GM19397 (cell line): ENCODE measurements around the gene PDCD10.

Experiments used
- ATAC-seq: cut with Tn5 transposase; IDR thresholded peaks from one replicate; pipeline ENCODE4 v1.9.1; 2021; ENCODE audit warnings: mild to moderate bottlenecking, moderate library complexity; ENCODE audit not compliant: unreplicated experiment

The PDCD10 gene

DNA sequence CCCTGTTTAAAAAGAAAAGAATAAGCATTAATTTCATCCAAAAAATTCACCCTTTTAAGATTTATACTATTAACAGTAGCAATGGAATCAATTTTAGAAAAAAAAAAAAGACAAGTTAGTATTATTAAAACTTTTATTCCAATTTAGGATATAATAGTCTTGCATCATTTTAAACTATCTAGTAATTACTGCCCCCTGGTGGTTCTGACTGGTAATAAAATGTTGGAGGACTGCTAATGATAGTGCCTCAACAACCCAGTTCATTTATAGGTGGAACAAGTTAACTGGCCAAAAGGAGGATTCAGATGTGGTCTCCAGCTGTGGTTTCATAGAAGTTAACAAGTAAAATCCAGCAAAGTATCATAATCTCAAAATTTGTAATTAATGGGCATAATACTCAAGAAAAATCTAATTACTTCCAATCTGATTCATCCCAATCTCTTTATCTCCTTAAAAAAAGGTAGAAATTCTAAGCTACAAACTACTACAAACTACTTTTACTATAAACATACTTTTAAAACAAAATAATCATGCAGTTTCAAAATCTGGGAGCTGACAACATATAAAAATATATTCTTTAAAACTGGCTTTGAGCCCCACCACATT, 50.2 kb downstream of the PDCD10 start:
- no peak for ATAC-seq

DNA sequence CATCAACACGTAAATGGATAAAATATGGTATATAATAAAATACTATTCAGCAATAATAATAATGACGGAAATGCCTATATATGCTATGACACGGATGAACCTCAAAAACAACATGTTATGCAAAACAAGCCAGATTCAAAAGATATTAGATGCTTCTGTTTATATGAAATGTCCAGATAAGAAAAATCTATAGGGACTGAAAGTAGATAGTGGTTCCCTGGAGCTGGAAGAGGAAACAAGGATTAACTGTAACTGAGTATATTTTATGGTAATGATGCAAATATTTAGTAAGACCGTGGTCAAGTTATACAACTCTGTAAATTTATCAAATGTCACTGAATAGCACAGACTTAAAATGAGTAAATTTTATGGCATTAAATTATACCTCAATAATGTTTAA, 55.2 kb downstream of the PDCD10 start:
- no peak for ATAC-seq

DNA sequence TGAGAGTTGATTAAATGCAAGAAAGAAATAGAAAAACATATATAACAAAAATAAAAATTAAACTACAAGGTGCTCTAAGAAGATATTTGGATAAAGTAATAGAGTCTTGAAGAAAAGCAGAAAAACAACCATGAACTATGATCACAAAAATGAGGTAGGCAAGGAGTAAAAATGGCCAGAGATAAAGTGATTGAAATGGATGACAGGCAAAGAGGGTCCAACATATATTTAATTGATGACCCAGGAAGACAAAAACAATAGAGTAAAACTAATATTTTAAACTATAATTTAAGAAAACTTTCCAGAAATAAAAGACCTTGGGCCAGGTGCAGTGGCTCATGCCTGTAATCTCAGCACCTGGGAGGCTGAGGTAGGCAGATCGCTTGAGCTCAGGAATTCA, 58.8 kb downstream of the PDCD10 start:
- ATAC-seq: no peak

DNA sequence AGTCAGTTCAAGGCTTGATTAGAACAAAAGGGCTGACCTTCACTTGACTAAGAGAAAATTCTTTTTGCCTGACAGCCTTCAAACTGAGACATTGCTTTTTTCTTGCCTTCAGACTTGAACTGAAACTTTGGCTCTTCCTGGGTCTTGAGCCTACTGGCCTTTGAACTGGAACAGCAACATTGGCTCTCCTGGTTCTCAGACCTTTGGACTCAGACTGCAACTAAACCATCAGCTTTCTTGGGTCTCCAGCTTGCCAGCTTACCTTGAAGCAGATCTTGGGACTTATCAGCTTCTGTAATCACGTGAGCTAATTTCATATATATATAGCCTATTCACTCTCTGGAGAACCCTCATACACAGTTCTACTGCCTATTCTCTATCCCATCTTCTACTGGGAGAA, 61.5 kb downstream of the PDCD10 start:
- no peak for ATAC-seq

DNA sequence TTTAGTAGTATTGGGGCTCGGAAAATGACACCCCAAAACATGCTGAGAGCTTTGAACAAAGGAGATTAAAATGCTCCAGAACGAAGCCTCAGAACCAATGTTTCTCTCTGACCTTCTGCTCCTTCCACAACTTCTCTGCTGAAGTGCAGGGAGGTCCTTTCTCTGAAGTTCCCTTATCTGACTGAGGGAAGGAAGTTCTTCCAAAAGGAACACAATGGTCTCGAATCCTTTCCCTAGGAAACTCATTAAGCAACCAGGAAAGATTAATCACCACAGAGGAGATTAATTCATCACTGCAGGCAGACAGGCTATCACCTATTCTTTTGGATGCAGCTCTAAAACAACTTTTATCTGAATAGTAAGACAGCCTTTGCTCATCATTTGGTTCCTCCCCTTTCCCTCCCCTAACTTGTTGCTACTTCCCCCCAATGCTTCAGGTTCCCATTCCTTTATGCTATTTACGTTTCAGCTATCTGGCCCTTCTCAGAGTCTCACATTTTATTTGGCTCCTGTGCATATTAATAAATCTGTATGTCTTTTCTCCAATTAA, 62.7 kb downstream of the PDCD10 start:
- ATAC-seq: no peak

DNA sequence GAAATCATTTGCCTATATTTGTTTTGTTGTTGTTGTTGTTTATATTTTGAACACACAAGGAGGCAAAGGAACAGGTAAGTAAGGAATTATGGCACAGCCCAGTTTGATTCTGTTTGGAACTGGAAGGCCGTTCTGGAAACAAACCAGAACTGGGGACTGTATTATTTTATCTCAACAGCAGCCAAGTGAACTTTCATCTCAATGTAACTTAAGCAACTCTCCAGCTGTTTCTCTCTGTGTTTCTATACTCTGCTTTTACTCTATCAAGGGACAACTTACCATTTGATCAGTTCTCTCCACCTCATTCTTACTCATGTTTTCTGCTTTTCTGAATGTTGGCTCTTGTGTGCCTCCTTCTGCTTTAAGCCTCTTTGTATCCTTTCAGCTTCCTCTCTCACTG, 65.0 kb downstream of the PDCD10 start:
- no peak for ATAC-seq

DNA sequence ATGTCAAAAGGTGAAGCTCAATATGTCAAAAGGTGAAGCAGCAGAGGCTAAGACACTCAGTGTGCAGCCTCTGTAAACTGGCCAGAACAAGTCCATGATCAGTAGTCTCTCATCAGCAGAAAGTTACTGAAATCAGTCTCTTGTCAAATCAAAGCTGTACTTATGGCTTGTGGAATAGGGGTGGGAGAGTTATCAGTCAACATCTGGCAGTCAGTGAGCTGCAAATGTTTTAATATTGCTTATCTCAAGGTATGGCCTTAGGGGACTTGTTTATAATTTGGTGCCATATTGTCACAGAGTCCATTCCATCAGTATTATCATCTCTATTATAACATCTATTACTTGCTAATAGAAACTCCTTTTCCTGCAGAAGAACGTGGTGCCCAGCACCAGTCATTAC, 66.0 kb downstream of the PDCD10 start:
- ATAC-seq: no peak

DNA sequence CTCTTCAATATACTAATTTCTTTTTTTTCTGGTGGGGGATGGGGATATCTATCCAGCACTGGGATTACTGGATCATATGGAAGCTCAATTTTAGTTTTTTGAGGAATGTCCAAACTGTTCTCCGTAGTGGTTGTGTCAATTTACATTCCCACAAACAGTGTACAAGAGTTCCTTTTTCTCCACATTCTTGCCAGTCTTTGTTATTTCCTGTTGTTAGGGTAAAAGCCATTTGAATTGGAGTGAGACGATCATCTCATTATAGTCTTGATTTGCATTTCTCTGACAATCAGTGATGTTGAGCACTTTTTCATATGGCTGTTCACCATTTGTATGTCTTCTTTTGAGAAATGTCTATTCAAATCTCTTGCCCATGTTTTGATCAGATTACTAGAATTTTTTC, 68.1 kb downstream of the PDCD10 start:
- no peak for ATAC-seq

DNA sequence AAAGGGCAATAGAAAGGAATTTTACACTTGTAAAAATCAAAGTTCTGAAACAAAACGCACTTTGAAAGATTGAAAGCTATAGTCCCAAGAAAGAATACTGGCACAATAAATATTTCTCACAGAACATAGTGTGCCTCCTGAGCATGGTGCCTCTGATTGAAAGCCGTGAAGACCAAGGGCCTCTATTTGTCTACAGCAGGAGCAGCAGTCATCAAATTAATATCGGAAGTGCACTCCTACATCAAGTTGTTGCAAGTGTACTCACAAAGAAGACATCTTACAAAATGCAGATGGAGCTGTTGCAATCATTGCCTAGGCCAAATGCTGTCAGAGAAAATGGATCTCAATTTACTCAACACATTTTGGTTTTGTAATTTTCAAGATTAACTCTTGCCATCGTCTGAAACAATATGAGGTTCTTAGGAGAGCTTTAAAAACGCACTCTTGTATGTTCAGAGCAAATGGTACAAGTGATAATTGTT, 71.7 kb downstream of the PDCD10 start:
- no peak for ATAC-seq

DNA sequence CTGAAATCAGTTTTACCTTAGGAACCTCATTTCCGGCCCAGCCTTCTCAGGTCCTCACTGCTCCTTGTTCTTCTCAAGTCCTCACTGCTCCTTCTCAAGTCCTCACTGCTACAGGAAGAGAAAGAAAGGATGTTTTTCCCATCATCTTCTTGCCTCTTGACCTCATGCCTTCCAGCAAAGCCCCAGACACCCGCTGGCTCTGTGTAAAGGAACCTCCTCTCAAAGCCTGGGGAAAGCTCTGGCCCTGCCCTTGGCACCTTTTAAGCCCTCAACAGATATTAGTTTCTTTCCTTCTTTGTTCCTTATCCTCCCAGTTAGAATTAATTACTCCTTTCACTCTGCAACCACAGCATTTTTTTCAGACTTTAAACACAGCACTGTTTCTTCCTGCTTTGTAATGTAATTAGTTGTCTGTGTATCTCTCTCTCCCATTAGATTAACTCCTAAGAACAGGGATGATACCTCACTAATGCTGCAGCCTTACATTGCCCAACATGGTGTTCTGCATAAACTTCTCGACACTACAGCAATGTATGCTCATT, 76.9 kb downstream of the PDCD10 start:
- no peak for ATAC-seq

DNA sequence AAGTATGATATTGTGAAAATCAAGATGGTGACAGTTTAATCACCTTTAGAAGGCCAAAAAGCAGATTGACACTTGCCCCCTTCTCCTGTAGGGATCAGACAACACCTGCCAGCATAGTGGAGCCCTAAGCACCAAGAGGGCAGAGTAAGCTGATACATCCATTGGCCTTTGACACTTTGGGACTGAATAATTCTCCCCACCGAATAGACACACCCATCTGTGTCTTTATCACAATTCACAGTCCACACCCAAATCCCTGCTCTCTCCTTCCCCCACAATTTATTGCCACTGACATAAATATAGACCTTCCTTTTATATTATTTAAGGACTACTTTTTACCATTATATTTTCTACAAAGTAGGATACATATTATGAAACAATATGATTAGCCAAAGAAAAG, 77.9 kb downstream of the PDCD10 start:
- ATAC-seq: no peak

DNA sequence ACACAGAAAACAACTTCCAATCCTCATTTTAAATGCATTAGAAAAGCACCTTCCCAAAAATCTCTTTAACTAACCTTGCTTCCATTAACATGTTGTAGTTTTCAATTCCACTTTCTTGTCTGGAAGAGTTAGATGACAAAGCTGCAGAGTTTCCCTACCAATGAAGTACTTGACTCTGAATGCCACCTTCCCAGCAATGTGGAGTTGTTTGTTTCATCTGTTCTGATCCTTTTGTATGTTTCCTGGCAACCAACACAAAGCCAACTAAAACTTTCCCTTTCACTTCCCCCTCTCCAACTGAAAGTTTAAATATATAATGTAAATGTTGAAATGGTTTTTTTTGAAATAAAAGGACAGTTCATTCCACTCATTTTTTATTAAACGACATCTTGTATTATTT, 80.9 kb downstream of the PDCD10 start, which contains the start of gene WDR49:
Gene WDR49 (minus strand): TSS at position 183 of the 400 bp plus-strand sequence. CDS start 517 bp downstream, outside the sequence.
- ATAC-seq: no peak

DNA sequence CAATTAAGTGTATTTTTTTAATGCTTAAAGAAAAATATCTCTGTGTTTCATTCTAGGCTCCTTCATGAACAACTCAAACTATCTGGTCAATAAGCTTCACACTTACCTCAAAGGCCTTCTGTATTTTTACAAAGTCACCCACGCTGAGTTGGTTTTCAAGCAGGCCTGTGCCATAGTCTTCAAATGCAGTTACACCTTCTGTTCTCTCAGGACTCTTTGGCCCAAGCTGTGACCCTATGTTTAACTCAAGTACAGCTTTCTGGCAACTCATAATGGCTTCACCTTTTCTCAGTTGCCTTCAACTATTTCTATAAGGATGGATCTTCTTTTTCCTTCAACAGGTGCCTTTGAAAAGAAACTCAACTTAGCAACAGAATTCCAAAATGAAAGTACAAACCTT, 81.5 kb downstream of the PDCD10 start:
- no peak for ATAC-seq

DNA sequence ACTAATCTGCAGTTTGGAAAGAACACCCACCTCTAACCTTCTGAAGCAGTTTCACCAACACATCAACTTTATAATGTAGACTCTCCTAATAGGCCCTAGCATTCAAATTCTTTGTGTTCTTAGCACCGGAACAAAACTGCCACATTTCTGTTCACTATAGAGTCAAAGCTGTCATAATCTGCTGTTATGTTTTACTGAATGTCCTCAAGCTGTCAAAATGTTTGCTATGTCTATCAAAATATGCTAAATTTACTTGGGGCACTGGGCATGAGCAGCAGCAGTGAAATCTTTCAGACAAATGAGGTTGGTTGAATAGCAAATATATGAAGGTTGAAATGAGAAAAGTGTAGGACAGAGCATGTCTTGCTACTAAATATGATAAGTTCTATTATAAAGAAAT, 82.9 kb downstream of the PDCD10 start:
- ATAC-seq: no peak

DNA sequence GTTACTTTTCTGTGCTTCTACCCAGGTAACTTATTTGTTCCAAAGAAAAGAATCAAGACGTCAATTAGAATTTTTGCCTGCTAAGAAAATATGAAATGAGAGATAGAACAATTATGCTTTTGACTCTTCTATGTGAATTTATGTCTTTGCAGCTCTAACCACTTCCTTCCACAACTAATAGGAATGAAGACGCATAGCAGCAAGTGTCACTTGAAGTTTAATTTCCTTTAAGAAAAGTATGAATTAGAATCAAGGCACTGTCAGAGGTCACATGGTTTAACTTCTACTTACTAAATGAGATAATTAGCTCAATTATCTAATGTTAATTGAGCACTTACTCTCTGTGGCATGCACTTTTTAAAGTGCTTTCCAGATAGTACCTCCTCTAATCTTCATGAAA, 84.2 kb downstream of the PDCD10 start:
- ATAC-seq: no peak

DNA sequence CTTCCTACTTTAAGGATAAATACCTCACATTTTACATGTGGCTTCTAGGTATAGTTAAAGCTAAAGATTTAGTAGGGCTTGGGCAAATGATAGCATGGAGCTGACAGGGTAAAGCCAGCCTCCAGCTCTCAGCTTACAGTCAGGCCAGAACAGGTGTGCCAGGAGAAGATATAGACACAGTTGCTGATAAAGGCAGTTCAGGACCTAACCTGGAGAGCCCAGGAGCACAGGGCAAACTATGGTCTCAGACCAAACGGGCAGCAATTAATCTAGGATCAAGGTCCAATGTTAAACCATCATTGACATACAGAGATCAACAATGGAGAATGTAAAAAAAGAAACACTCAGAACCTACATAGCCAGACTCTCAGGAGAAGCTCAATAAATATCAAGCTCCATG, 84.9 kb downstream of the PDCD10 start:
- no peak for ATAC-seq

DNA sequence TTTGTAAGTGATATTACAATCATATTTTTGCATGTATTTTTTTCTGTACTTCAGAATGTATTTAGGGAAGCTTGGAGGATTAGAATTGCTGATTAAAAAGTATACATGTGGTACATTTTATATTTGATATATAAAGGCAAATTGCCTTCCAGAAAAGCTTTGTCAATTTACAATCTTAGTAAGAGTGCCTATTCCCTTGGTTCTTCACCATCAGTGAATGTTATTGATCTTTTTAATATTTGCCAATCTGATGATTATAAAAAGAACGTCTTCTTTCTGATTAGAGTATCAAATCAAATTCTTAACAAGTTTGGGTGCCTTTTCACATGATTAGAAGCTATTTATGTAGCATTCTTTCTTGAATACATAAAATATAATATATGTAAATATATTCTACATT, 90.1 kb downstream of the PDCD10 start:
- ATAC-seq: no peak
